HUES6 (cell line): ENCODE results near the gene PSMG4.

Experiments
- H3K27ac ChIP-seq: 2 replicates; pipeline ENCODE4 v1.7.0; 2013; ENCODE audit warnings: low read depth, mild to moderate bottlenecking, low read length, inconsistent platforms
- H3K27me3 ChIP-seq: 2 replicates; pipeline ENCODE4 v1.6.1; 2013; ENCODE audit warnings: low read length; ENCODE audit not compliant: control insufficient read depth, insufficient read depth
- H3K36me3 ChIP-seq: 2 replicates; pipeline ENCODE4 v1.6.1; 2013; ENCODE audit warnings: low read length; ENCODE audit not compliant: control insufficient read depth, insufficient read depth
- H3K4me1 ChIP-seq: 2 replicates; pipeline ENCODE4 v1.6.1; 2013; ENCODE audit warnings: low read length; ENCODE audit not compliant: control insufficient read depth, insufficient read depth
- H3K4me3 ChIP-seq: 2 replicates; pipeline ENCODE4 v1.5.1; 2013; ENCODE audit warnings: low read depth, low read length
- H3K9ac ChIP-seq: one replicate; pipeline ENCODE4 v1.6.1; 2013; ENCODE audit warnings: mild to moderate bottlenecking, low read length
- H3K9me3 ChIP-seq: 2 replicates; pipeline ENCODE4 v1.6.1; 2013; ENCODE audit warnings: low read depth, low read length; ENCODE audit not compliant: control insufficient read depth, insufficient read depth

Gene PSMG4

GRCh38 chr6:3221578-3221977 is 37.2 kb upstream of the PSMG4 start:
- H3K36me3 ChIP-seq: peaks cover 29% of the 10 kb centered on the region
- H3K4me1 ChIP-seq: peaks cover 20% of the 10 kb centered on the region
- H3K9me3 ChIP-seq: no peaks in the 10 kb centered on the region
- H3K9ac ChIP-seq: no peak overlapping the region
- H3K27me3 ChIP-seq: no peaks in the 10 kb centered on the region
- no peak overlapping the region for H3K27ac ChIP-seq
- H3K4me3 ChIP-seq: no peak overlapping the region

- H3K27ac ChIP-seq: no peak overlapping the region
- H3K4me3 ChIP-seq: no peak overlapping the region
- H3K27me3 ChIP-seq: no peaks in the 10 kb centered on the region
- H3K9me3 ChIP-seq: no peaks in the 10 kb centered on the region
- H3K36me3 ChIP-seq: peaks cover 31% of the 10 kb centered on the region
- peaks cover 20% of the 10 kb centered on the region for H3K4me1 ChIP-seq
- no peak overlapping the region for H3K9ac ChIP-seq
Observed at GRCh38 chr6:3222506-3223038, 36.2 kb upstream of the PSMG4 start.

- Histone ChIP-seq H3K27me3 (peaks cover 25% of the 10 kb centered on the region), H3K4me3 (peak overlapping the region; percentile 99), H3K4me1 (peaks cover 34% of the 10 kb centered on the region), H3K9ac (peak overlapping the region; percentile 95), H3K36me3 (peaks cover 29% of the 10 kb centered on the region), H3K27ac (no peak overlapping the region), H3K9me3 (no peaks in the 10 kb centered on the region)
Observed at GRCh38 chr6:3226042-3226441, 32.7 kb upstream of the PSMG4 start.

- H3K27me3 ChIP-seq: peaks cover 25% of the 10 kb centered on the region
Observed at GRCh38 chr6:3226481-3227362, 32.0 kb upstream of the PSMG4 start.

DNA sequence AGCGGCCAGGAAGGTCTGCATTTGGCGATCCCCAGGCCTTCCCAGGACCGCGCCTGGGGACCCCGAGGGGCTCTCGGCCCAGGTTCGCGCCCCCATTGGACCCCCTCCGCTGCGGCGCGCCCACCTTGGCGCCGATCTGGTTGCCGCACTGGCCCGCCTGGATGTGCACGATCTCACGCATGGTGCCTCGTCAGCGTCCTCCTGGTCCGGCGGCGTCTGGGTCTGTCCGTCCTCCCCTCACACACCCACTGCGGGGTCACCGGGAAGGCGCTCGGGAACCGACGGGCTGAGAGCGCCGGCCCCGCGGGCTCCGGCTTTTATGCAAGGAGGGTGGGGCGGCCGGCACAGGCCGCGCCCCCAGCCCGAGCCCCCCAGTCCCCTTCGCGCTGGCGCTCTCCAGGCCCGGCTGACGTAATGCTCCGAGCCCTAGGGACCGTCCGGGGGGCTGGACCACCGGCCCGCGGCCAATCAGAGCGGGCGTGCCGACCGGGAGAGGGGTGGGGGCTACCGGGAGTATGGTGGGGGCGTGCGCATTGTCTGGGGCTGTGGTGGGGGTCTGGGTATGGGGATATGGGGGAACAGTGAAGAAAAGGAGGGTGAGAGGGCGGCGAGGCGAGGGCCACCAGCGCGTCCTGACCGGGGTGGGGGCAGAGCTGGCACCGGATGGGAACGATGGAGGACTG is 31.2 kb upstream of the PSMG4 start, which contains the start of gene TUBB2B:
TSS of gene TUBB2B (minus strand) at position 291 of the 683 bp plus-strand sequence. CDS start at position 181, 110 bp downstream.
- Histone ChIP-seq H3K4me1 (peaks cover 34% of the 10 kb centered on the region), H3K36me3 (peaks cover 25% of the 10 kb centered on the region), H3K27me3 (peaks cover 33% of the 10 kb centered on the region), H3K4me3 (peak within 1 kb of the TSS; percentile 99), H3K27ac (peak within 1 kb of the TSS; percentile 77), H3K9me3 (no peaks in the 10 kb centered on the region), H3K9ac (peak within 1 kb of the TSS; percentile 95)

More at GRCh38 chr6:3226481-3227362, 32.0 kb upstream of the PSMG4 start:
- H3K9me3 ChIP-seq: no peaks in the 10 kb centered on the region
- H3K4me3 ChIP-seq: peak overlapping the region; percentile 99
- peak overlapping the region; percentile 95 for H3K9ac ChIP-seq
- peaks cover 30% of the 10 kb centered on the region for H3K4me1 ChIP-seq
- peaks cover 29% of the 10 kb centered on the region for H3K36me3 ChIP-seq
- peak overlapping the region; percentile 77 for H3K27ac ChIP-seq

DNA sequence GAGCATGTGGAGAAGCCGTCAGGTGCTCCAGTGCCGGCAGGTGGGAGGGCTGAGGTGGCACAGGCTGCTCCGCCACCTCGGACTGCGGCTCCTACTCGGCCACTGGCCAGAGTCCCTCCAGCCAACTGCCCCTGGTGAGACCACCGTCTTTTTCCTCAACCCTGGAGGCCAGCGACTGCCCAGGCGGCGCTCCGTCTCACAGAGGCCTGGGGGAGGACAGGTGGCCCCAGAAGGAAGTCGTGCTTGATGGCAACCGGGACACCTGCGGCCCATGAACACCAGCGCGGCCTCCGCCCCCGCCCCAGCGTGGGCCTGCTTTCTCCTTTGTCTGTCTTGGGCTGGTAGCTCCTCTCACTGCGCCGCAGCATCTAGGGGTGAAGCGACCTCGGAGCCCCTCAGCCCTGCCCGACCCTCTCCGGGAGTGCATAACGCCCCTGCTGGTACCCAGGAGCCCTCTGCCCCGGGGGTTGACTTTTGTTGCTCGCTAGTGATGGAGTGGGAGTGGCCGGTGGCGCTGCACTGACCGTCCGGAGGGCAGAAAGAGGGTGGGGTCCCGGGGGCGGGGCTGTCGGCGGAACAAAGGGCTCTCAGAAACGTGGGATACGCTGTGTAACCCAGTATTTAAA is 30.6 kb upstream of the PSMG4 start:
- Histone ChIP-seq H3K27me3 (peaks cover 35% of the 10 kb centered on the region), H3K4me1 (peaks cover 35% of the 10 kb centered on the region), H3K4me3 (peak overlapping the region; percentile 99), H3K36me3 (peaks cover 25% of the 10 kb centered on the region), H3K9ac (peak overlapping the region; percentile 82), H3K27ac (peak overlapping the region; percentile 77; the same call in 1 of the 2 replicates), H3K9me3 (no peaks in the 10 kb centered on the region)

DNA sequence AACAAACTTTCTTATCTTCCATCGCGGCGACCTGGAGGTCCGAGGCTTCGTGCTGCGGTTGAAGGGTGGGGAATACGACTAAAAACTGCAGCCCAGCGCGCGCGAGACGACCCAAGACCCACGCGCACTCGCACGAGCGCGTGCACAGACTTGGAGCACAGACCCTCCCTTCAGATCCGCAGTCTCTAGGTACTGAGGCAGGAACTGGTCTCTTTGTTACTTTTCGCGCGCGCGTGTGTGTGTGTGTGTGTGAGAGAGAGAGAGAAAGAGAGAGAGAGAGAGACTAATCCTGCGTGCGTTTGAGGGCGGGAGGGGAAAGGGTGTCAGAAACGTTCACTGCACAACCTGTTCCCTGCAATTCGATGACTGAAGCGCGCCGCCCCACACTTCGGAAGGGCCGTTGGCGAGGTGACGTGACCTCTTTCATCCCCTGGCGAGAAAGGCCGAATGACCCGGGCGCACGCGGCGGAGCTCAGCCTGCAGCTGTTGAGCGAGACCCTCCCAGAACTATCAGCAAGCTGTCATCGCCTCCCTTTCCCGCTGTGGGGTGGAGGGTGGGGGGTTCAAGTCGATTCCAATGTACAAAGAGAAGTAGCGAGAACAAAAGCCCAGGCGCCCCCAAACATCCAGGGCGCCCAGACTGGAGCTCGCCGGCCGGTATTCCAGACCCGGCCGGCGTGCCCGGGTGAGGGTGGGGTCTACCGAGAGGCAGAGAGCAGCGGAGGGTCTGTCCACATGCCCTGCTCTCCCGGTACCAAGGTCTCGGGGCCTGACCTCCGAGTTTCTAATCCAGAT is 29.8 kb upstream of the PSMG4 start:
- H3K36me3 ChIP-seq: peaks cover 19% of the 10 kb centered on the region
- H3K4me1 ChIP-seq: peaks cover 35% of the 10 kb centered on the region
- H3K27me3 ChIP-seq: peaks cover 37% of the 10 kb centered on the region
- H3K4me3 ChIP-seq: peak overlapping the region; percentile 99
- H3K9me3 ChIP-seq: no peaks in the 10 kb centered on the region
- H3K9ac ChIP-seq: peak overlapping the region; percentile 78
- no peak overlapping the region for H3K27ac ChIP-seq

DNA sequence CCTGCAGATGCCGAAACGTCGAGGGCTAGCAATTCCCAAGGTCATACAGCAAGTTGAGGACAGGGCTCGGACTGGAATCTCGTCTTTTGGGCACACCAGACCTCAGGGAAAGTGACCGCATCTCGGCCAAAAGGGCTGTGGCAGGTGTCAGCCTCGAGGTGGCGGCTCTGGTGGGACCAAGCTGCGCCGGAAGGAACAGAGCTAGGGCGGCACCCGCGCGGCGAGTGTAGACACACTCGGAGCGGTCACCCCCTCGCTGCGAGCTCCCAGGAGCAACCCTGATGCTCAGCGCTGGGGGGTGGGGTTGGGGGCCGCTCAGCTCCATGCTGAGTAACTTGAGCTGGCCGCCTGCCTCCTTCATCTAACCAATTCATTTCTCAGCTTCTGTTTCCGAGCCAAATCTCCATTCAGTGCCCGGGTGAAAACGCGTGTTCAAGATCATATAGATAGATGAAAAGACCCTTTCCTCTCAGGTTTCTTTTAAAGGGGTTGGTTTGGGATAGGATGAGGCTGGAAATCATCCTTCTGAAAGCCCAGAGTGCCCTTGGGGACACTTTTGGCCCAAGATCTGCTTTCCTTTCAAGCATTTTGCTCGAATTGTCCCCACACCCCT is 29.1 kb upstream of the PSMG4 start:
- Histone ChIP-seq H3K4me3 (peak overlapping the region; percentile 99), H3K9me3 (no peaks in the 10 kb centered on the region), H3K36me3 (peaks cover 12% of the 10 kb centered on the region), H3K27me3 (peaks cover 37% of the 10 kb centered on the region), H3K4me1 (peaks cover 35% of the 10 kb centered on the region), H3K27ac (no peak overlapping the region), H3K9ac (peak overlapping the region; percentile 78)

DNA sequence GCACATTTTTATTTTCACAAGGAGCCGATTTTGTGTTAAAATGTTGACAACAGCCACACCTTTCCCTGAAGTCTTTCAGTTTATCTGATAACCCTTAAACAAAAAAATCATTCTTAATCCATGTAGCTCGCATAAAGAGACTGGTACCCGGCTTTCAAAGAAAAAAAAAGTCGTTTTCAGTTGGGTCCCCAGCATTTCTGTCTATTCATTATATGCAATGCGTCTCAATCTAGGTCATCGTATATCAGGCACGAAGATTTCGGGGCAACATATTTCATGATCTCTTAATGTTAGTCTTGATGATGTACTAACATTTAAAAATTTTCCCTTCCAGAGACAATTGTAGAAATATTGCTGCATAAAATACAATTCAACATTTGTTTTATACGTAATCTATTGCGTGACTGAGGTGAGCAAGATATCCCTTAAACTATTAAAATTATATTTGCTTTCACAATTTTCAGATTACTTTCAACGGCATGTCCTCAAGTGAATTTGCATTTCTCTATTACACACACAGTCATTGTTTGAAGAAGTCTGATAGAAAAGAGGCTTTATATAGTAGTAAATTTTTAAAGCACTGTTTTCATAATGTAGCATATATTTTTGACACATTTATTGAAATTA is 28.4 kb upstream of the PSMG4 start:
- Histone ChIP-seq H3K9ac (no peak overlapping the region), H3K4me3 (peak overlapping the region; percentile 99), H3K36me3 (peaks cover 12% of the 10 kb centered on the region), H3K27me3 (peaks cover 37% of the 10 kb centered on the region), H3K4me1 (peaks cover 35% of the 10 kb centered on the region), H3K9me3 (no peaks in the 10 kb centered on the region), H3K27ac (no peak overlapping the region)
